ENCODE data around the gene OBI1.

- no peak for TF ChIP-seq TAF1 (IDR thresholded peaks at IDR 0.05; ENCODE audit: borderline replicate concordance, low read depth, low read length)
- TF ChIP-seq POLR2A (IDR thresholded peaks at IDR 0.05; ENCODE audit: low read depth, low read length) = no peak
These were observed 71.6 kb downstream of the OBI1 start for GRCh38 chr13:78587395-78587794.

All from GM12892 (cell line).